Common myeloid progenitor, CD34-positive (primary cell): ENCODE measurements around the gene MOCS2. TPM values are rescaled to one million over a fixed set of nuclear protein-coding genes. Genes with fewer than 3 reads are reported as not detected.
A peak's percentile ranks its signal among the peaks of the same experiment; 100 is the strongest.

Source experiments
- CTCF ChIA-PET: fragments of 350-600 bp; sonication (Branson Sonifier 250); formaldehyde crosslinking; loops from one replicate; lab custom pipeline; 2021; ENCODE audit warnings: antibody characterized with exemption; lab: Charles Lee
- POLR2A ChIA-PET: fragments of 350-600 bp; sonication (Branson Sonifier 250); formaldehyde crosslinking; loops from one replicate; lab custom pipeline; 2021; ENCODE audit warnings: antibody characterized with exemption; lab: Charles Lee
- DNase-seq, 3 donors: peaks; one replicate each; pipeline versions ENCODE4 v3.0.0 to v3.0.0-alpha.2; 2013
- H3K27ac ChIP-seq, 2 experiments: 1 replicate in 1 of 2; 2 replicates in 1 of 2; pipeline ENCODE4 v1.7.0; 2013; ENCODE audit warnings: inconsistent platforms in 2 of 2, low read length in 2 of 2, mild to moderate bottlenecking in 2 of 2, low read depth in 1 of 2, moderate library complexity in 1 of 2; ENCODE audit not compliant: severe bottlenecking in 2 of 2, insufficient read depth in 1 of 2, poor library complexity in 1 of 2
- H3K27me3 ChIP-seq, 5 experiments: replicated peaks in 2 of 5; 1 replicate in 3 of 5; 2 replicates in 2 of 5; pipeline versions ENCODE4 v1.6.1 to v1.7.0; 2013; ENCODE audit warnings: low read length in 4 of 5, mild to moderate bottlenecking in 2 of 5, moderate library complexity in 2 of 5, inconsistent platforms in 1 of 5; ENCODE audit not compliant: insufficient read depth in 5 of 5, control insufficient read depth in 4 of 5
- H3K36me3 ChIP-seq, 4 experiments: 1 replicate in 2 of 4; 2 replicates in 2 of 4; pipeline versions ENCODE4 v1.6.1 to v1.7.0; 2013; ENCODE audit warnings: low read length in 3 of 4, control low read depth in 1 of 4, mild to moderate bottlenecking in 1 of 4; ENCODE audit not compliant: control insufficient read depth in 4 of 4, insufficient read depth in 4 of 4
- H3K4me1 ChIP-seq, 4 experiments: 1 replicate in 3 of 4; 2 replicates in 1 of 4; pipeline versions ENCODE4 v1.6.1 to v1.7.1; 2013; ENCODE audit warnings: low read length in 3 of 4, mild to moderate bottlenecking in 3 of 4, control low read depth in 1 of 4, inconsistent platforms in 1 of 4, moderate library complexity in 1 of 4; ENCODE audit not compliant: control insufficient read depth in 4 of 4, insufficient read depth in 4 of 4; ENCODE audit errors: control extremely low read depth in 1 of 4
- H3K4me3 ChIP-seq, 7 experiments: 1 replicate in 4 of 7; 2 replicates in 3 of 7; pipeline versions ENCODE4 v1.5.1 to v1.7.0; 2013; ENCODE audit warnings: mild to moderate bottlenecking in 7 of 7, low read length in 6 of 7, moderate library complexity in 6 of 7, inconsistent platforms in 2 of 7, low read depth in 2 of 7, control low read depth in 1 of 7; ENCODE audit not compliant: insufficient read depth in 4 of 7, control insufficient read depth in 1 of 7; ENCODE audit errors: extremely low read depth in 1 of 7
- H3K9me3 ChIP-seq, 5 experiments: 1 replicate in 4 of 5; 2 replicates in 1 of 5; pipeline versions ENCODE4 v1.6.1 to v1.7.1; 2013; ENCODE audit warnings: low read length in 4 of 5, mild to moderate bottlenecking in 2 of 5, inconsistent platforms in 1 of 5, low read depth in 1 of 5, moderate library complexity in 1 of 5; ENCODE audit not compliant: control insufficient read depth in 4 of 5, insufficient read depth in 2 of 5; ENCODE audit errors: control extremely low read depth in 1 of 5
- WGBS: methylation state at CpG from one replicate; pipeline ENCODE4 v1.1.5; 2013; ENCODE audit not compliant: insufficient coverage; 5-methylcytosine and 5-hydroxymethylcytosine counted together
- polyA plus RNA-seq: library from polyadenylated mRNA; unstranded; fragments of 120-200 nt; gene quantifications from one replicate; pipeline ENCODE4 v1.2.1, GENCODE V29; 2013

Gene MOCS2, protein sequence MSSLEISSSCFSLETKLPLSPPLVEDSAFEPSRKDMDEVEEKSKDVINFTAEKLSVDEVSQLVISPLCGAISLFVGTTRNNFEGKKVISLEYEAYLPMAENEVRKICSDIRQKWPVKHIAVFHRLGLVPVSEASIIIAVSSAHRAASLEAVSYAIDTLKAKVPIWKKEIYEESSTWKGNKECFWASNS
- 27.9 TPM for polyA plus RNA-seq

DNA sequence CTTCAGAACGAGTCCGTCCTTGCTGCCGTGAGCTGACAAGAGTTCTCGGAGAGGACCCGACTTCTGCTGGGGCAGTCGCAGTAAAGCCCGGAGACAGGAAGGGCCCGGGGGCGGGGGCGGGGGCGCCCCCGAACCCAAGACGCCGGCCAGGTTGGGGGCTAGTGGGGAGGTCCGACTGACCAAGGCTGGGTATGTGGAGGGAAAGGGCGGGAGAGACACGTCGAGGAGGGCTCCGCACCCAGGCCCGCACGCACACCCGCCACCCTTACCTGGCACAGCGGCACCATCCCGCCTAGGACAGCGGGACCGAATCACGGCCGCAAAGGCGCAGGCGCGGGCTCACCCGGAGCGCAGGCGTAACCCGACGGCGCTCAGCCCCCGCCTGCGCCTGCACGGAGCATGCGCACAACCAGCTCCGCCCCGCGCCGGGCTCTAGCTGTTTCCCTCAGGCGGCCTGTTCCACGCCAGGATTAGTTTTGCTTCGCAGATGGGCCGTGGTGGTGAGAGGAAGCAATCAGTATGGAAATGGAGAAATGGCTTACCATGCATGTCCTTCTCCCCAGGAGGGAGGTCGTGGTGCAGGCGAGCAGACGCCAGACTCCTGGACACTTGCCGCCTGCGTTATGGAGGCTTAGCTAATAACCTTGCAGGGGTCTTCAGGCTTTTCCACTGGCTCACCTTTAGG, at the start of gene MOCS2:
TSS of gene MOCS2 (minus strand) at position 315 of the 685 bp plus-strand sequence. CDS start 2,583 bp downstream, outside the sequence.
- H3K9me3 ChIP-seq, result no peaks in the 10 kb centered on the region
- peak; percentile 90 to 95 (median 93) for DNase-seq
- peaks cover 0 to 9% (median 4%) of the 10 kb centered on the region in 4 experiments for H3K36me3 ChIP-seq
- peak within 1 kb of the TSS; percentile 62 to 97 (median 86) for H3K4me3 ChIP-seq
- H3K4me1 ChIP-seq, result peaks cover 6 to 19% (median 15%) of the 10 kb centered on the region in 4 experiments
- peak within 1 kb of the TSS; percentile 48 to 66 for H3K27ac ChIP-seq
- ChIA-PET CTCF (interaction anchor here (1.1 to 1.3 kb wide), 2 partner anchors 10 to 16 kb away, joined by 3 to 4 read pairs; no protein-coding TSS in a partner anchor), POLR2A (no interaction called here)
- WGBS, result 0% methylated on average over 41 of the region's 54 CpGs
- H3K27me3 ChIP-seq, result no peaks in the 10 kb centered on the region

DNA sequence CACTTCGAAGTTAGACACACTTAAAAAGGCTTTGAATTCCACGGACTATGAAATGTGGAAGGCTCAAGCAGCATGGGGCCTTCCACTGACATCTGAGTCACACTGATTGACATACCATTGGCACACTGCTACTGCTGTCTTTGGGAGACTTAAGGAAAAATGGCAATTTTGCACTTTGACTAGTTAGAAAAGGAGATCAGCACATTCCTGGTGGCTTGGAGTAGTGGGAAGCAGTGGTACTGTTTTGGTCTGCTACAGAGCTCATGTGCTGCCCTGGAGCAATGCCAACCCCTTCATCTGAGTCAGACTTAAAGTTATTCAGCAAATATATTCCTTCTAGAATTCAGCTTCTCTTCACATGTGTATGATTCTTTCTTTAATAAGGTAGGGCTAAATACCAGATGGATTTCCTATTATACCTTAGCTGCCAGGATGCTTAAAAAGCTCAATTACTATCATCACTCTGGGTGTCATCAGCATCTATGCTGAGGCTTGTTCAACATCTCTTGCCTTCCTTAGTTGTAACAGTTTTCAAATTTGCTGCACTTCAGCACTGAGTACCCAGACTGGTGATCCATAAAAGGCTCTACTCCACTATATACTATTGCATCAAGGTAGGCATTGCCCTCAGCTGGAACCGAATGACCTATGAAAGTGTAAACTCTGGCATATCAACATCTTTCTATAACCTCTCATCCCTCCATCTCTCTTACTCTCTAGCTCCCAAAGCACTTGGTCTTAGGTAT, 42.3 kb upstream of the MOCS2 start:
- ChIA-PET POLR2A (no interaction called here), CTCF (no interaction called here)
- H3K4me3 ChIP-seq, result no peak overlapping the region
- H3K36me3 ChIP-seq, result no peaks in the 10 kb centered on the region
- H3K4me1 ChIP-seq, result no peaks in the 10 kb centered on the region
- DNase-seq, result no peak
- WGBS, result 94% methylated on average over 2 of the region's 3 CpGs
- no peaks in the 10 kb centered on the region for H3K27me3 ChIP-seq
- no peaks in the 10 kb centered on the region for H3K9me3 ChIP-seq
- H3K27ac ChIP-seq, result no peak overlapping the region

DNA sequence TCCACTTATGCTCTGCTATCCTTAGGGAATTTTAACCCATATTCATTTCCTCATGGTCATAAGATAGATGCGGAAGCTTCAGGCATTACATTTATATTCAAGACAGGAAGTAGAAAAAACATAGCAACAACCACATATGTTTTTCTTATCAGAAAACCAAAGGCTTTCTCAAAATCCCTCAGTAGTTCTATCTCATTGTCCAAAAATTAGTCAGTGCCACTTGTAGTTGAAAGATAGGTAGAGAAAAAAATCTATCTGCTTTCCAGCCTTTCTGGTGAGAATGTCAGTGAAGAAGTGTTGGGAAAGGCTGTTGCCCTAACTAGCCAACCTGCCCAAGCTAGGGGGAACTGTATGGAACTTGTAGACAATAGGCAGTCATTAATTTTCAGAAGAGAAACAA, 23.5 kb upstream of the MOCS2 start:
- no CpG with 5 or more reads among the region's 1 CpG for WGBS
- POLR2A ChIA-PET, result no interaction called here
- Histone ChIP-seq H3K27me3 (no peaks in the 10 kb centered on the region), H3K9me3 (no peaks in the 10 kb centered on the region), H3K36me3 (no peaks in the 10 kb centered on the region), H3K4me3 (no peak overlapping the region), H3K4me1 (no peaks in the 10 kb centered on the region), H3K27ac (no peak overlapping the region)
- CTCF ChIA-PET, result no interaction called here
- peak in 2 of 3 donors; percentile 12 to 29 for DNase-seq

DNA sequence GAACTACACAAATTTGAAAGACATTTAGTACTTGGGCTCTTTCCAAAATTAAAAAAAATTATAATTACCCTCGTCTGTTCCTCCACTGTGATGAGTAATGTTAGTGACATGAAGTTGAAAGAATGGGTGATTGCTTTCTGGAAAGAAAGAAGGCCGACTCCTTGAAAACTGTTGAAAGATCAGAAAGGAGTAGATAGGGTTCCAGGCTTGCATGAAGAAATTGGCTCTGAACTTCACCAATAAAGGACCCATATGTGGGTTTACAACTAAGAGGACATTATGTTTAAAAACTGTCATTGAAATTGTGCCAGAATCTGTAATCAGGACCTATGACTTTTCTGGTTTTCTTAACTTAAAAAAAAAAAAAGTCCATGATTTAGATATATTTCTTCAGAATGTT, 20.7 kb upstream of the MOCS2 start:
- no peak overlapping the region for H3K4me3 ChIP-seq
- WGBS, result 100% methylated on average over 1 of the region's 2 CpGs
- no peaks in the 10 kb centered on the region for H3K36me3 ChIP-seq
- no peaks in the 10 kb centered on the region for H3K27me3 ChIP-seq
- no peaks in the 10 kb centered on the region for H3K4me1 ChIP-seq
- H3K27ac ChIP-seq, result no peak overlapping the region
- POLR2A ChIA-PET, result no interaction called here
- CTCF ChIA-PET, result no interaction called here
- H3K9me3 ChIP-seq, result no peaks in the 10 kb centered on the region
- no peak for DNase-seq

DNA sequence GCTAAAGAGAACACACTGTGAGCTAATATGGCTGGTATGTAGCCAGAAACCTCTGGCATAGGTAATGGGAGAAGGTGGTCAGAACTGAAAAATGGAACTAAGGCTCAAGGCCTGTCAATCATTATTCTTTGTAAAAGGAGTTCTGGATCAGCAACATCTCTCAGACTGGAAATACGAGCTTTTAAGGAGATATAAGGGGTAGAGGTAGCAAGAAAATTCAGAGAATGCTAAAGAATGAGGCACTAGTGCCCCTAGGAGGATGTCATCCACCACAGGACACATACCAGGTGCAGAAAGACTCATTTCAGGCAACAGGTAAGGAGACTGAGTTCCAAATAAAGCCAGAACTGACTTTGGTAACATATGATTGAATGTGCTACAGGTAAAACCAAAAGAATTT, 18.9 kb upstream of the MOCS2 start:
- H3K4me3 ChIP-seq, result no peak overlapping the region
- 71% methylated on average over 1 of the region's 1 CpG for WGBS
- no peaks in the 10 kb centered on the region for H3K27me3 ChIP-seq
- no peak overlapping the region for H3K27ac ChIP-seq
- no peaks in the 10 kb centered on the region for H3K9me3 ChIP-seq
- DNase-seq, result no peak
- no peaks in the 10 kb centered on the region for H3K4me1 ChIP-seq
- no peaks in the 10 kb centered on the region for H3K36me3 ChIP-seq
- ChIA-PET POLR2A (no interaction called here), CTCF (interaction anchor here (0.6 kb wide), 1 partner anchor 928 kb away, joined by 4 read pairs; no protein-coding TSS in a partner anchor)

DNA sequence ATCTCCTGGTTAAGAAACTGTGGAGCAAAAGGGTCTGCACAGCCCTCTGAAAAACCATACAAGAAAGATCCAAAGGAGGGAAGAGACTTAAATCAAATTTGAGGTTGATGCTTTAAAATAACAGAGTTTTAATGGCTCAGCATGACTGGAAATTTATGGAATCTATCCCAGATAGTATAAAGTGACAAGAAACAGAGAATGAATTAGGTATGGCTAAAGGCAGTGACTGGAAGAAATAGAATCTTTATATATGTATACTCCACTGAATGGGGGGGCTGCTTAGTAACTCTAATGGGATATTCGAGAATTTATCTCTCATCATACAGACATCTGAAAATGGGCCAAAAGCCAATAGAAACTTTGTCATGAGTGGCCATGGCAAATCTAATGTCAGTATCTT, 17.6 kb upstream of the MOCS2 start:
- Histone ChIP-seq H3K27me3 (no peaks in the 10 kb centered on the region), H3K36me3 (no peaks in the 10 kb centered on the region), H3K4me1 (no peaks in the 10 kb centered on the region), H3K27ac (no peak overlapping the region), H3K9me3 (no peaks in the 10 kb centered on the region), H3K4me3 (no peak overlapping the region)
- WGBS, result no CpG with 5 or more reads among the region's 1 CpG
- ChIA-PET POLR2A (no interaction called here), CTCF (no interaction called here)
- DNase-seq, result no peak

DNA sequence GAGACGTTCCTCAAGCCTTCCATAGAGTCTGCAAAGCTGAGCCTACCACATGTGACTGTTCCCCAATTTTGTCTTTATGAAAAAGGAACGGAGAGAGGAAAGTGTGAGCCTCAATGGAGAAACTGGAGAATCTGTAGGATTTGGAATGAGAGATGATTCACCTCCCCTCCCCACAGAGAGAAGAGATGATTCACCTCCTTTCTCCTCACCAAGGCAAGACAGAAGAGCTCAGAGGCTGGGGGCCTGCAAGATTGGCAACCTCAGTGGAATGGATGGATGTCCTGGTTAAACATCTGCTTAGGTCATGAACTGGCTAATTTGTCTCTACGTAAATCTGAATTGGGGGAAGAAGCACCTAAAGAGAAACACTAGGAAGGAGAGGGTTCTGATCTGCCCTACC, 17.0 kb upstream of the MOCS2 start:
- no peaks in the 10 kb centered on the region for H3K27me3 ChIP-seq
- no peaks in the 10 kb centered on the region for H3K9me3 ChIP-seq
- DNase-seq, result no peak
- H3K27ac ChIP-seq, result no peak overlapping the region
- H3K36me3 ChIP-seq, result no peaks in the 10 kb centered on the region
- 85% methylated on average over 1 of the region's 3 CpGs for WGBS
- CTCF ChIA-PET, result interaction anchor here (1.0 to 1.4 kb wide), 3 partner anchors 17 to 1103 kb away, joined by 3 to 4 read pairs (median 3); partner anchors contain the start of gene MOCS2
- H3K4me3 ChIP-seq, result no peak overlapping the region
- H3K4me1 ChIP-seq, result no peaks in the 10 kb centered on the region
- POLR2A ChIA-PET, result no interaction called here
